BLaER1 (cell line): ENCODE data around the gene OR10G3.
"Not testable (repeated sequence)": the region's sequence is repeated elsewhere in the genome, so short reads cannot be mapped to it uniquely, and the experiment has no call there.

Experiments
- H3K27ac ChIP-seq: shearing (Covaris generic); formaldehyde crosslinking; 2 replicates; pipeline ENCODE4 v1.8.1; 2022
- H3K27me3 ChIP-seq: shearing (Covaris generic); formaldehyde crosslinking; 2 replicates; pipeline ENCODE4 v1.8.1; 2022
- H3K36me3 ChIP-seq: shearing (Covaris generic); formaldehyde crosslinking; 2 replicates; pipeline ENCODE4 v1.8.1; 2022
- H3K4me1 ChIP-seq: shearing (Covaris generic); formaldehyde crosslinking; 2 replicates; pipeline ENCODE4 v1.8.1; 2022
- H3K4me2 ChIP-seq: shearing (Covaris generic); formaldehyde crosslinking; 2 replicates; pipeline ENCODE4 v1.8.1; 2022
- H3K4me3 ChIP-seq: shearing (Covaris generic); formaldehyde crosslinking; 2 replicates; pipeline ENCODE4 v1.8.1; 2022
- H3K9ac ChIP-seq: shearing (Covaris generic); formaldehyde crosslinking; 2 replicates; pipeline ENCODE4 v1.8.1; 2022
- H3K9me3 ChIP-seq: shearing (Covaris generic); formaldehyde crosslinking; 2 replicates; pipeline ENCODE4 v1.8.1; 2022
- H4K20me1 ChIP-seq: shearing (Covaris generic); formaldehyde crosslinking; 2 replicates; pipeline ENCODE4 v1.8.1; 2022
- Cebpa-rat ChIP-seq: shearing (Covaris generic); IDR thresholded peaks from 2 replicates; pipeline ENCODE4 v1.8.1; 2022

Gene OR10G3

GRCh38 chr14:21579976-21580375 is at the start of gene OR10G3:
OR10G3 (minus strand) TSS chr14:21580076; CDS start chr14:21570744, 9,332 bp downstream.
- TF ChIP-seq Cebpa-rat = no peak
- Histone ChIP-seq H3K36me3 (no peaks in the 10 kb centered on the region), H3K9ac (no peak within 1 kb of the TSS)

GRCh38 chr14:21626491-21627230 is 46.8 kb upstream of the OR10G3 start:
- Histone ChIP-seq H3K4me1 (no peaks in the 10 kb centered on the region), H3K36me3 (no peaks in the 10 kb centered on the region), H3K9me3 (no peaks in the 10 kb centered on the region), H3K4me2 (no peak overlapping the region), H3K4me3 (no peak overlapping the region), H4K20me1 (no peaks in the 10 kb centered on the region), H3K27ac (no peak overlapping the region), H3K9ac (no peak overlapping the region), H3K27me3 (no peaks in the 10 kb centered on the region)
- no peak for TF ChIP-seq Cebpa-rat

More at GRCh38 chr14:21579976-21580375, at the start of gene OR10G3:
- Histone ChIP-seq H3K4me2 (no peak within 1 kb of the TSS), H4K20me1 (no peaks in the 10 kb centered on the region), H3K4me1 (no peaks in the 10 kb centered on the region), H3K9me3 (no peaks in the 10 kb centered on the region), H3K4me3 (no peak within 1 kb of the TSS), H3K27me3 (no peaks in the 10 kb centered on the region), H3K27ac (no peak within 1 kb of the TSS)

- H3K36me3 ChIP-seq = no peaks in the 10 kb centered on the region
- TF ChIP-seq Cebpa-rat = no peak
- no peak overlapping the region for H3K9ac ChIP-seq
- H3K27ac ChIP-seq = no peak overlapping the region; the same call in 1 of the 2 replicates
- H3K9me3 ChIP-seq = no peaks in the 10 kb centered on the region
- no peaks in the 10 kb centered on the region for H4K20me1 ChIP-seq
- H3K4me3 ChIP-seq = no peak overlapping the region
- H3K27me3 ChIP-seq = no peaks in the 10 kb centered on the region
- H3K4me2 ChIP-seq = peak overlapping the region; percentile 69
- H3K4me1 ChIP-seq = peaks cover 16% of the 10 kb centered on the region
Observed at GRCh38 chr14:21617614-21618013, 37.7 kb upstream of the OR10G3 start.

GRCh38 chr14:21614240-21614639 is 34.4 kb upstream of the OR10G3 start:
- Histone ChIP-seq H3K4me3 (no peak overlapping the region), H3K27ac (no peak overlapping the region), H3K4me1 (peaks cover 16% of the 10 kb centered on the region), H3K9me3 (no peaks in the 10 kb centered on the region), H3K9ac (no peak overlapping the region), H3K27me3 (no peaks in the 10 kb centered on the region), H4K20me1 (no peaks in the 10 kb centered on the region), H3K36me3 (no peaks in the 10 kb centered on the region), H3K4me2 (no peak overlapping the region)
- no peak for TF ChIP-seq Cebpa-rat

- no peak overlapping the region for H3K4me2 ChIP-seq
- no peak overlapping the region for H3K9ac ChIP-seq
- no peaks in the 10 kb centered on the region for H3K9me3 ChIP-seq
- no peaks in the 10 kb centered on the region for H3K36me3 ChIP-seq
- no peaks in the 10 kb centered on the region for H3K27me3 ChIP-seq
- H3K4me1 ChIP-seq = peaks cover 2% of the 10 kb centered on the region
- no peak overlapping the region for H3K27ac ChIP-seq
- H3K4me3 ChIP-seq = no peak overlapping the region
- TF ChIP-seq Cebpa-rat = no peak
- no peaks in the 10 kb centered on the region for H4K20me1 ChIP-seq
Observed at GRCh38 chr14:21612324-21612723, 32.4 kb upstream of the OR10G3 start.

GRCh38 chr14:21602181-21602580 is 22.3 kb upstream of the OR10G3 start:
- not testable (repeated sequence) for H3K9ac ChIP-seq, H3K27ac ChIP-seq, H3K36me3 ChIP-seq, H3K27me3 ChIP-seq, H3K4me1 ChIP-seq, H3K4me3 ChIP-seq, H3K4me2 ChIP-seq, H4K20me1 ChIP-seq, H3K9me3 ChIP-seq

- Histone ChIP-seq H3K9me3 (peaks cover 30% of the 10 kb centered on the region), H4K20me1 (no peaks in the 10 kb centered on the region), H3K4me1 (no peaks in the 10 kb centered on the region), H3K27ac (no peak overlapping the region), H3K27me3 (no peaks in the 10 kb centered on the region), H3K9ac (no peak overlapping the region), H3K4me2 (no peak overlapping the region), H3K36me3 (no peaks in the 10 kb centered on the region), H3K4me3 (no peak overlapping the region)
- no peak for TF ChIP-seq Cebpa-rat
Observed at GRCh38 chr14:21589317-21589716, 9.4 kb upstream of the OR10G3 start.

- no peaks in the 10 kb centered on the region for H3K36me3 ChIP-seq
- H4K20me1 ChIP-seq = no peaks in the 10 kb centered on the region
- H3K9me3 ChIP-seq = peaks cover 10% of the 10 kb centered on the region
- no peaks in the 10 kb centered on the region for H3K27me3 ChIP-seq
- no peak overlapping the region for H3K9ac ChIP-seq
- no peaks in the 10 kb centered on the region for H3K4me1 ChIP-seq
- no peak for TF ChIP-seq Cebpa-rat
- no peak overlapping the region for H3K4me3 ChIP-seq
- H3K27ac ChIP-seq = no peak overlapping the region
- no peak overlapping the region for H3K4me2 ChIP-seq
Observed at GRCh38 chr14:21575661-21576060, 4.2 kb downstream of the OR10G3 start.

- H4K20me1 ChIP-seq = no peaks in the 10 kb centered on the region
- no peak overlapping the region for H3K4me2 ChIP-seq
- no peak overlapping the region for H3K4me3 ChIP-seq
- peaks cover 10% of the 10 kb centered on the region for H3K9me3 ChIP-seq
- no peaks in the 10 kb centered on the region for H3K4me1 ChIP-seq
- H3K36me3 ChIP-seq = no peaks in the 10 kb centered on the region
- H3K9ac ChIP-seq = no peak overlapping the region
- H3K27ac ChIP-seq = no peak overlapping the region
- H3K27me3 ChIP-seq = no peaks in the 10 kb centered on the region
- no peak for TF ChIP-seq Cebpa-rat
Observed at GRCh38 chr14:21572604-21573003, 7.3 kb downstream of the OR10G3 start.

GRCh38 chr14:21558703-21559170 is 21.1 kb downstream of the OR10G3 start:
- Histone ChIP-seq H3K27ac (no peak overlapping the region), H3K9me3 (no peaks in the 10 kb centered on the region), H3K4me2 (no peak overlapping the region), H3K4me1 (no peaks in the 10 kb centered on the region), H4K20me1 (no peaks in the 10 kb centered on the region), H3K27me3 (no peaks in the 10 kb centered on the region), H3K9ac (peak overlapping the region; percentile 45; the same call in 1 of the 2 replicates), H3K4me3 (no peak overlapping the region), H3K36me3 (no peaks in the 10 kb centered on the region)
- no peak for TF ChIP-seq Cebpa-rat
